Measurements from ENCODE around the gene TRIM7. TPM values are rescaled to one million over a fixed set of nuclear protein-coding genes. Genes with fewer than 3 reads are reported as not detected.

TRIM7 gene
- 6.7 and 9.0 TPM in 2 replicates for total RNA-seq (2014; rRNA removed; shearing (Covaris generic))

DNA sequence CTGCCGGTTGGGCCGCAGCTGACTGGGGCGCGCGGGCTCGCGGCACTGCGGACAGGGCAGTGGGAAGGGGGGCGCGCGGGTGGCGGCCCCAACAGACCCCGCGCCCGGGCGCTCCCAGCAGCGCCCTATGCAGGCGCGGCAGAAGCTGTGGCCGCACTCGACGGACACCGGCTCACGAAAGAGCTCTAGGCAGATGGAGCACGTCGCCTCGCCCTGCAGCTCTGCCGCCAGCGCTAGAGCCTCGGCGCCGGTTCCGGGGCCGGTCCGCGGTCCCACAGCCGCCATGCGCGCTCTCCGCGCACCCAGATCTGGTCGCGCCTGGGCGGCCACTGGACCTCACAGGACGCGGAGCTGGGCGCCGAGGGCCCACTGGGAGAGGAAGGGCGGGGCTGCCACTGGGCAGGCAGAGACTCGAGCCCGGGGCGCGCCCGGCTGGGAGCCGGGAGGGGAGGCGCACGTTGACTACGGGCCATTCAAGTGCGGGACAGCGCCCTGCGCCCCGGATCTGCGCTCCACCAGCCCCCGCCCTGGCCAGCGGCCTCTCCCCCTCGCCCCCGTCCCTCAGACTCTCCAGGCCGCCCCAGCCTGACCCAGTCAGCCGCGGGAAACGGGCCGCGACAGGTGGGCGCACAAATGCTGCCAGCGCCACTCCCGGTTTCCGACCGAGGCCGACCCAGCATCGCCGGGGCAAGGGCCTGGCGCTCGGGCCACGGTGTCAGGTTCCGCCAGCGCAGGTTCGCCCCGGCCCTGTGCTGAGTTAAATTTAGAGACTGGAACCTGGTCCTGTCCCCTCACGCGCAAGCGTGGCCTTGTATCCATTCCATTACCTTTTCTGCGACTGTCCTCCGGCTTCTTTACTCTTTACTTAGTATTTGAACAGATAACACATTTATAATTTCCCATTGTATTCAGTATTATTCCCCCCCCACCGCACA, at the start of gene TRIM7:
Gene TRIM7, minus strand, starts transcription at position 371 of the 935 bp plus-strand sequence. Its CDS starts 86 bp downstream, at position 285.
- DNase-seq (ENCODE audit: low read depth) = peak; percentile 71

DNA sequence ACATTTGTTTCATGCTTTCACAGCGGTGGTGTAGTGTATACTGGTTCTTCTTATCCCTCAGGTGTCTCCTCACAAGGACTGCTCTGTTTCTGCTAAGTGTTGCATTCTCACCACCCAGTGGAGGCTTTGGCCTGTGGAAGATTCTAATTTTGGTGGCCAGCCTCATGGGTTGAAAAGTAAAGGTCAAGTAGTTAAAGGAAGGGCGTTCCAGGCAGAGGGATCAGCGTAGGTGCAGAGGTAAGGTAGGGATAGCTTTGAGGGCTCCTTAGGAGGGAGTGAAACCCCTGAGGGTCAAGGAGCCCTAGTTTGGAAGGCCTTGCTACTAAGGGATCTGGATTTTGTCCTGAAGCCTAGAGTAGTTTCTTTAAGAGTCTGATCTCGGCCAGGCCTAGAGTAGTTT, 43.3 kb upstream of the TRIM7 start:
- no peak for DNase-seq (ENCODE audit: low read depth)

DNA sequence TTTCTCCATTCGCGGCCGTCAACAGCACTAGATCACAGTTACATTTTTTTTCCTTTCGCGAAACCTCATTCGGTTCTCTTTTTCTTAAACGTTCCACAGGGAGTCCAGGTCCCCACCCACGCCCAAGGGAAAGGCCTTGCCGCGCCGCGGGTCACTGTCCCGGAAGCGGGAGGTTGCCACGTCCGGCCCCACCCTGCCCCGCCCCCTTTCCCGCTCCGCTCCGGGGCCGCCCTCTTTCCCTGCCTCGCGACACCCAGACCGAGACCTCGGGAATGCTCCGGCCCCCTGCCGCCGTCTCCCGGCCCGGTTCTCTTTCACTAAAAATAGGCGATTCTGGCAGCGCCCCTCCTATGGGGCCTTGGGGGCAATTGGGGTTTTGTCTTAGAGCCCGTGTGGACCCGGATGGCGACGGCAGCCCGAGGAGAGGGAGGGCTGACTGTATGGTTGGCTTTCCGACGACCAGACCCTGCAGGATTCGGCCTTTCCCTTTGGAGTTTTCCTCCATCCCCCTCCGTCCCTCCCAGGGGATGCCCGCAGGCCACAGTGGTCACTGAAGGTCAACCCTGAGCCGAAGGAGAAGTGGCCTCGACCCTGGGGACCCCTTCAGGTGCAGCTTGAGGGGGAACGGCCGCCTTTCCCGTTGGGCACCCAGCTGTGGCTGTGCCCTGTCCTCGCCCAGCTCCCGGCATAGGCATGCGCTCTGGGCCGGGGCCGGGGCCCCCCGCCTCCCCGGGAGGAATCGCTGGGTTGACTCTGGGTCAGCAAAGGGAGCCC, 41.5 kb upstream of the TRIM7 start:
- DNase-seq (ENCODE audit: low read depth) = peak; percentile 94

DNA sequence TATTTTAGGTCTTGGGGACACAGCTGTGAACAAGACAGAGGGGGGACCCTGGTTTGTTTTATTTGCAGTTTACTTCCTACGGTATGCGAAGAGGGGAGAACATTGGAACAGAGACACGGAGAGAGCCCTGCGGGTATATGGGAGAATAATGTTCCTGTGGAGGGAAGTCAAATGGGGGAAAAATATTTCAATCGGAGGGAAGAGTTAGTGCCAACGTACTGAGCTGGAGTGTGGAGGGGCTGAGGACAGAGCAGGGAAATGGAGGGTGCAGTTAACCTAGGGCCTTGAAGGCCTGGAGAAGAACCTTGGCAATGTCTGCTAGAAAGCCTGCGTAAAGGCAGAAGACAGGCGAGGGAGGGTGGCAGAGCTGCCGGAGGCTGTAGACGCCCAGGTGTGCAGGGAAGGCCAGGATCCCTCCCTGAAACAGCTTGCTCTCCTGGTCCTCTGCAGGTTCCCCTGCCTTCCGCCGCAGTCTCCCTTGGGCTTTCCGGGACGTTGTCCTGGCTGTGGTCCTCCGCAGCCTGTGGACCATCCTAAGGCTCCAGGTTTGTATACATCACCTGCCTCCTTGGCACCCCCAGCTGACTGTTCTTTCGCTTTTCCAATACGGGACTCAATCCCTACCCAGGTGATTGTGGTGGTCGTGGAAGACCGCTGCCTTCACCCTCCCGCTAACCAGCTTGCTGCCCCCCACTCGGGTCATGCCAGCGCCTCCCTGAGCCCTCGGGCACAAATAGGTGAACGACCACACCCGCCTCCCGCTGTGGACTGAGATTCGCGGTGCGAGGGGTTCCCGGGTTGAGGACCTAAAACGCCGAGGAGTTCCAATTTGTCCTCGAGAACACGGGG, 40.7 kb upstream of the TRIM7 start:
- DNase-seq (ENCODE audit: low read depth) = peak; percentile 26

DNA sequence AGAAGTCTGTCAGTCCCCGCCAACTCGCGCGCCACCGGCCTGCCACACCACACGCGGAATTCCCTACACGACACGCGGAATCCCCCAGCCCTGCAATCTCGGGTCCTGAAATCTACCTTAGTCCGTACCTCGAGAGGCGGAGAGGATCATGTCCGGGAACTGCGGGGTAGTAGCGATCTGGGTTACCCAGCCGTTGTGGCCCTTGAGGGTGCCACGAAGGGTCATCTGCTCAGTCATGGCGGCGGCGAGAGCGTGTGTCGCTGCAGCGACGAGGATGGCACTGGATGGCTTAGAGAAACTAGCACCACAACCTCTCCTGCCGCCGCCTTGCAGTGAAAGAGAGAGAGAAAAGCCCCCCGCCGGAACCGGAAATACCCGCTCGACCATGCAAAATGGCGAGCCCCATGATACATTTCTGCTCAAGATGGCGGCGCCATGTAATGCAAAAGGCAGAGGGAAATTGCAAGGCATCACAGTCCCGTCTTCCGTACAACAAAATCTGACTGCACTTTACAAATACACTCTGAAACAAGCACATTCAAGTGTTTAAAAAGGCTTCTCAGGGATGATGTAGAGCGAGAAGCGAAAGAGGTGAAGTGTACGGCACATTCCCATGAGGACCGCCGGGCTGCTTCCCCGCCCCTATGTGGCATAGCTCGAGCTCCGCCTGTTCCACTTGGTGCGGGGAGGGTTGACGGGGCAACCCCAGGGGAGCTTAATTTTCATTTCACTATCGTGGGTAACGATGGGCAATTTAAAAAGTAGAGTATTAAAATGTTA, 38.8 kb upstream of the TRIM7 start, which contains the start of gene RACK1:
Gene RACK1, minus strand, starts transcription at position 343 of the 780 bp plus-strand sequence. Its CDS starts 106 bp downstream, at position 237.
- peak; percentile 90 for DNase-seq (ENCODE audit: low read depth)

DNA sequence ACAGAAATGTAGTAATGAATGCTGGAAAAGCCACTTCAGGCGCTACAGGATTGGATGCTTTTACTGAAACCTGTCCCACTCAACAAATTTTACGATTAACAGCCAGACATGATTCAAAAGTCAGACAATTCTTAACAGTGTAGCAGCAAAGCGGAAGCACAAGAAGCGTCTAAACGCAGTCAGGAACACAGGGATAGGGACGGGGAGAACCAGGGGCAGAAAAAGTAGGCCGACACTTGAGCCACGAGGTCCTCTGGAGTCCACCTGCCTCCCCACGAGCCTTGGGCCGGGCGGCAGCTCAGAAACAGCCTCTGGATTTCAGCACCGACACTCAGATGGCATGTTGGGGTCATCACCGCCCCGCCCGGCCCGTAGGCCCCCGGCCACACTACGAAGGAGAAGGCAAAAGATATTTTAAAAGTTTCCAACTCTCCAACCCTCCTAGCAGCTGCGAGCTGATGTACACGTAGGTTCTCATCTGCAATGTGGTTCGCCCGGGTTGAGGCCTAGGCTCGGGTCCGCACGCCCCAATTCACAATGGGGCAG, 38.1 kb upstream of the TRIM7 start:
- DNase-seq (ENCODE audit: low read depth) = no peak

DNA sequence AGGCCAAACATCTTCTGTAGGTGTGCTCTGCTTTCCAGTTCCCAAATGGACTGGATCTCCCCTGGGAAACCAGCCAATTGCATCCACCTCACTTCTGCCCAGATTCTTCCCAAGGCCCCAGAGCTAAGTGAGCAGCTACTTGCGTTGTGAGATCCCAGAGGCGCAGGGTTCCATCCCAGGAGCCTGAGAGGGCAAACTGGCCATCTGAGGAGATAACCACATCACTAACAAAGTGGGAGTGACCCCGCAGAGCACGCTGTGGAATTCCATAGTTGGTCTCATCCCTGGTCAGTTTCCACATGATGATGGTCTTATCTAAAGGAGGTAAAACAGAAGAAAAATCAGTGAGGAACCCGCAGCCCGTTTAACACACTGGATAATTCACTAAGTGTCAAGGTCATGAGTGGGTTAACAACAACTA, 37.0 kb upstream of the TRIM7 start:
- DNase-seq (ENCODE audit: low read depth) = no peak

DNA sequence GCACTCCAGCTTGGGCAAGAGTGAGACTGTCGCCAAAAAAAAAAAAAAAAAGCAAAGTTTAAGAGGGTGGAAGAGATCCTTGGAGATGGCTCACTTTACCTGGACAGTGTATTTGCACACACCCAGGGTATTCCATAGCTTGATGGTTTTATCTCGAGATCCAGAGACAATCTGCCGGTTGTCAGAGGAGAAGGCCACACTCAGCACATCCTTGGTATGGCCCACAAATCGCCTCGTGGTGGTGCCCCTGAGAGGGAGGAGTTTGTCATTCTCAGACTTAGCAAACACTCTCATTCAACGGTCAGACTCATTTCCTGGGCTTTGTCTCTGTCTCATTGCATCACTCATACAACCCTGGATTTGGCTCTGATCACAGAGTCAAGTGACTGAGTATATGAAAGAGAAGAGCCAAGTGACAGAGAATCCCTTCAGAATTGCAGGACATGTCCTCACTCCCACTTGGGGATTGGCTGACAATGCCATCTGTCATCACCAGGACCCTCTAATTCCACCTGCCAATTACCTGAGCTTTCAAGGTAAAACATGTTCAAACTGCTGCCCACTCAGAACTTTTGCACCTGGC, 36.5 kb upstream of the TRIM7 start:
- peak; percentile 81 for DNase-seq (ENCODE audit: low read depth)

DNA sequence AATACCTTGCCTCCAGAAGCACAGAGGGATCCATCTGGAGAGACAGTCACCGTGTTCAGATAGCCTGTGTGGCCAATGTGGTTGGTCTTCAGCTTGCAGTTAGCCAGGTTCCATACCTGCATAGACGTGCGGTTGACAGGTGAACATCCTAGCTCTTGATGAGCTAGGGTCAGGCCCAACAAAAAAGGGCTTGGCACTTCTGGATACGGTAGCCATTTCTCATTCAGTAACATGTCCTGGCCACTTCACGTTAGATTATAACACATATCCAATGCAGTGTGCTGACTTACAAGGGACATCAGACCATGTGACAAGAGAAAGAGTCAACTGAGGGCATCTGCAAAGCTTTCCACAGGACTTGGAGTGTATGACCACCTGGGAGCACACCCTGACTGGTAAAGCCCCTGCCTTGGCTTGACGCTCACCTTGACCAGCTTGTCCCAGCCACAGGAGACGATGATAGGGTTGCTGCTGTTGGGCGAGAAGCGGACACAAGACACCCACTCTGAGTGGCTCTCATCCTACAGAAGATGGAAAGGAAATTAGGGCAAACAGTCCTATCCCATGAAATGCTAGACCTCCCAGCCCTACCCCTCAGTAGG, 34.2 kb upstream of the TRIM7 start:
- DNase-seq (ENCODE audit: low read depth) = no peak

DNA sequence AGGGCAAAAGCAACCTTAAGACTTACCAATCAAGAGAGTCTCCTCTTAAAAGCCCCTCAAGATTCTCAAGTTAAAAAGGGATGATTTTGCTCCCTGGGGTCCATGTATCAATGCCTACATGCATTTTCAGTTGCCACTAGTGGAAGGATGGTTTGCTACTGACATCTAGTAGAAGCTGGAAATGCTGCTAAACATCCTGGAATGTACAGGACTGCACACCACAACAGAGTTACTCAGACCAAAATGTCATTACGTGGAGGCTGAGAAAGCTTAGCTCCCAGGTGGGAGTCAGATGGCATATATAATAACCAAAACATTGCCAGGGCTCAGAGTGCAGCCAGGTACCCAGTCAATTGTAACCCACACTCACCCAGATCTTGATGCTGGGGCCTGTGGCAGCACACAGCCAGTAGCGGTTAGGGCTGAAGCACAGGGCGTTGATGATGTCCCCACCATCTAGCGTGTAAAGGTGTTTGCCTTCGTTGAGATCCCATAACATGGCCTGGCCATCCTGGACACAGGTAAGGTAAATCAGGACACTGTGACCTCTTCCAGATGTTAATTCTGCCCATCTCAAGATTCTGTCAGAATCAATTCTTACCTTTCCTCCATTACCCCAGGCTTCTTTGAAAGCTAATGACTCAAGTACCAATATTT, 32.9 kb upstream of the TRIM7 start:
- DNase-seq (ENCODE audit: low read depth) = no peak

DNA sequence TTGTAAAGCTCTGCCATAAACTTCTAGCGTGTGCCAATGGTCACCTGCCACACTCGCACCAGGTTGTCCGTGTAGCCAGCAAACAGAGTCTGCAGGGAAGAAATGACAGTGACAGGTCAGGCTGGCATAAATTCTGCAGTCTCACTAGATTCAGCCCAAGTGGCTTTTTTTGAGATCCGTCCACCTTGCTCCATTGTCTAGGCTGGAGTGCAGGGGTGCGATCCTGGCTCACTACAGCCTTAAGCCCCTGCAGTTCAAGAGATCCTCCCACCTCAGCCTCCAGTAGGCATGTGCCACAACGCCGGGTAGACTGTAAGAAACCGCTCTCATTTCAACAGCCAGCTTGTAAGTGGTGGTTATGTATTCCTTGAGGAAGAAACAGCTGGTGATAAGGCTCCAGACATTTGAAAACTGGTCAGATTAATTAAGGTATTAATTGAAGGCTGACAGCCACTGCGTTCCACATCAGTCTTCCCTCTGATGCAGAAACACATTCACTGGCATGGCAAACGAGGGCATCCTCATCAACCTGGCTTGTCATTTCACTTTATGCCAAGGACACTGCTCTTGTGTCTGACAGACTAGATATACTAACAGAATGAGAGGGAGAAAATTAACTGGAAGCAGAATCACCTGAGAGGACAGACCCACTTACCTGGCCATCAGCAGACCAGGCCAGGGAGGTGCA, 32.1 kb upstream of the TRIM7 start:
- no peak for DNase-seq (ENCODE audit: low read depth)

DNA sequence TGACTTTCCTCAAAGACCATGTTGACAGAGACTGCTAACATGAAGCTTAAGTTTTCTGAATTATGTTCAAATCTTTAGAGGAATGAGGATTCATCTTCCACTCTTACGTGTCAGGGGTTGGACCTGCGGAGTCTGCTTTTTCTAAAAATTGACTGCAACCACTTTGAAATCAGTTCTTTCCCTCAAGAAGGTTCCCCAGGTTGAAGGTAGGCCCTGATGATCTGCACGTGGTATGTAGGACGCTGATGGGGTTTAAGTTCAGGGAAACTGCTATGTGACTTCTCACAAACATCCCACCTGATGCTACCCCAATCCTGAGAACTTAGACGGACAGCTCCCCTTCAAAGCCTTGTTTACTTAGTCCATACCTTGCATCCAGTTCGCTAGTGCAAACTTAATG, 31.5 kb upstream of the TRIM7 start:
- DNase-seq (ENCODE audit: low read depth) = no peak

DNA sequence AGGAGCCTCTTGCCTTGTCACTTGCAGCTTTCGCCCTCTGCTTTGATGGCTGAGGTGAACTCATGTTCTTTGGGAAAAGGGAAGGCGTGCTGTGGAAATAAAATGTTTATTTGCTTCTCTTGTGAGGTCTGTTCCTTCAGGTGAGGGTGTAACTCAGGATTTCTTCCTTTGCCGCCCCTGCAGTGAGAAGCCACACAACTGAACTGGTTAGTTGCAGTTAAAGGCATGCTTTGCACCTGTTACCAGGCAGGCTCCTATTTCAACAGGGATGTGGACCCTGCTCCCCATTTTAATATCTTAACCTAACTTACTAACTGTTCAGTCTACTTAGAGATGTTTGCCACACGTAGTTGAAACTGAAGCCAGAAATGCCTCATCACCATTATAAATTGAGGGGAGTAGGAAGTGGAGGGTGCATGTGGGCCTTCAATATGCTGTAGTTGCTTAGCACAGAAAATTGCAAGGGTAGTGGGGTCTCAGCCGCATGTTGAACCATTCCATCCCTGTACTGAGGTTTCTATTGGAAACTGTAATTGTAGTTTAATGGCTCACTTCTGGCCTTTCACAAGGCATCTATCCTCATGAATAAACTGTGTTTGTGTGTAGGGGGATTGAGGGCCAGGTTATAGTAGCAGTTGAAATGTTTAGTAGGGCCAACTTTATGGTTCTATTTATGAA, 30.8 kb upstream of the TRIM7 start:
- peak; percentile 27 for DNase-seq (ENCODE audit: low read depth)

DNA sequence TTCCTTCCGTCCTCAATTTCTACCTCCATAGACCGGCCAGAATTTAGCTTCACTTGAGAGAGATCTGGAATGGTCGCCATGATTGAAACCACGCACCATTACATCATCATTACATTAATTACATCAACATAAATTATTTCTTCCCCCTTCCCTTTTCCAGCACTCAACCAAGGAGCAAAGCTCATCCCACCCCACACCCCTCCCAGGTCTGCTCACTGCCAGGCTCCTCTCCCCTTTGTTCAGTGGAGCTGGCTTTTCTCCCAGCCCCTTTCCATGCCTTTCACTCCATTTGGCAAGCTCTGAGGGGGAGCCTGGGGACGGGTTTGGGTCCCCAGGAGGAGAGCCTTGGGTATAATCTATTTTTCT, 30.3 kb upstream of the TRIM7 start:
- DNase-seq (ENCODE audit: low read depth) = peak; percentile 34

DNA sequence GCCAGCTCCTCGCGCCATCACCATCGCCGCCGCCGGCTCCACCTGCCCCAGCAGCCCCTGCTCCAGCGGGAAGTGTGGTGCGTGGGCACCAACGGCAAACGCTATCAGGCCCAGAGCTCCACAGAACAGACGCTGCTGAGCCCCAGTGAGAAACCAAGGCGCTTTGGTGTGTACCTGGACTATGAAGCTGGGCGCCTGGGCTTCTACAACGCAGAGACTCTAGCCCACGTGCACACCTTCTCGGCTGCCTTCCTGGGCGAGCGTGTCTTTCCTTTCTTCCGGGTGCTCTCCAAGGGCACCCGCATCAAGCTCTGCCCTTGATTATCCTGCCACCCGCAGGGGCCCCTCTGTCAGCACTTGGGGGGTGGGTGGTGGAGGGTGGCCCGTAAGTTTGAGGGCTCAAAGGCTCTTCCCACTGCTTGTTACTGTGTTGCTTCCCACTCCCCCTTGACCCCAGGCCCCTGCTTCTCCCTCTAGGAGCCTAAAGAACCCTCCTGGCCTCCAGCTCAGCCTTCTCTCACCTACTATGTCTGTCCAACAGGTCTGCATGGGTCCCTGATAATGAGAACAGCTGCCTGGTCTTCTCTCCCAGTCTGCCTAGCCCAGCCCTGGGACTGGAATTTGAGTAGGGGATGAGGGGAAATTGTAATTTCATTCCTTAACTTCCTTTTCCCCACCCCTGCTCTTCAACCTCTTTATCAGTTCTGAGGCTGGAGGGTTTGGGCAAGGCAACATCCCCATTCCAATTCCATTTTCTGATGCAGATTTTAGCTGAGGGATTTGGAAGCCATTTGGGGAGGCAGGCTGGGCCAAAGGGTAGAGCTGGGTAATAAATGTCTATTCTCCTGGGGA, 29.7 kb upstream of the TRIM7 start:
- peak; percentile 35 for DNase-seq (ENCODE audit: low read depth)

DNA sequence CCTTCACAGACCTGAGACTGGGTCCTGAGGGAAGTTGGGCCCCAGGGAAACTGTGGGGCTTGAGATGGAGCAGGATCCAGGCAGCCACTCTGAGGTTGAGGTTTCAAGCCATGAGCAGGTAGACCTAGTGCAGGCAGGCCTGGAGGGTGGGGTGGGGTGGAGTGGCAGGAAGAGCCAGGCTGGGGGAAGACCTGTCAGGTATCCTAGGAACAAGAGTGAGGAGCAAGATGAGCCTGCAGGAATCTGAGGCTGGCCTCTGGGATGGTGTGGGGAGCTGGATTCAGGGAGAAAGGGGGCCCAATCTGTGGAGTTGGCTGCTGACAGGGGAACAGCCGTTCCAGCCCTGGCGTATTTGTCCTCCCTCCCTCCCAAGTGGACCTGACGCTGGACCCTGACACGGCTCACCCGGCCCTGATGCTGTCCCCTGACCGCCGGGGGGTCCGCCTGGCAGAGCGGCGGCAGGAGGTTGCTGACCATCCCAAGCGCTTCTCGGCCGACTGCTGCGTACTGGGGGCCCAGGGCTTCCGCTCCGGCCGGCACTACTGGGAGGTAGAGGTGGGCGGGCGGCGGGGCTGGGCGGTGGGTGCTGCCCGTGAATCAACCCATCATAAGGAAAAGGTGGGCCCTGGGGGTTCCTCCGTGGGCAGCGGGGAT, 28.9 kb upstream of the TRIM7 start:
- no peak for DNase-seq (ENCODE audit: low read depth)
